Measurements from ENCODE around the gene FANCC. TPM values are rescaled to one million over a fixed set of nuclear protein-coding genes. Genes with fewer than 3 reads are reported as not detected.
A peak's percentile ranks its signal among the peaks of the same experiment; 100 is the strongest.

Gene FANCC
- total and polyA plus RNA-seq, 2 of the 13 experiments (the other 11 are each of a cell fraction or from before 2014, with no cell fraction given): 7.4 to 8.6 TPM

- TF ChIP-seq ZNF597 (CRISPR knock-in tag; IDR thresholded peaks at IDR 0.05): no peak
- TF ChIP-seq DNMT3B (CRISPR knock-in tag; conservative IDR thresholded peaks at IDR 0.05): no peak
- no peak for TF ChIP-seq EHMT2 (IDR thresholded peaks at IDR 0.05; ENCODE audit: borderline replicate concordance, low read depth, low read length)
- TF ChIP-seq SMC3 (IDR thresholded peaks at IDR 0.05; ENCODE audit: low read length): peak; percentile 65; the same call in 1 of the 2 replicates
- TF ChIP-seq KDM5B (CRISPR knock-in tag; IDR thresholded peaks at IDR 0.05; ENCODE audit: borderline replicate concordance): no peak
- TF ChIP-seq E2F1 (CRISPR knock-in tag; IDR thresholded peaks at IDR 0.05): no peak
- TF ChIP-seq CHD2 (IDR thresholded peaks at IDR 0.05; ENCODE audit: low read depth, low read length): no peak
- TF ChIP-seq MIXL1 (CRISPR knock-in tag; IDR thresholded peaks at IDR 0.05): 0 out of 2 replicates have a peak, but pooled peaks have one; percentile 34
- TF ChIP-seq THRA (CRISPR knock-in tag; IDR thresholded peaks at IDR 0.05; ENCODE audit: borderline replicate concordance): no peak
- TF ChIP-seq KDM1A (CRISPR knock-in tag; IDR thresholded peaks at IDR 0.05): no peak
- TF ChIP-seq RBAK (CRISPR knock-in tag; IDR thresholded peaks at IDR 0.05): no peak
- TF ChIP-seq HOXA9 (CRISPR knock-in tag; IDR thresholded peaks at IDR 0.05; ENCODE audit: borderline replicate concordance): no peak
- TF ChIP-seq U2AF2 (IDR thresholded peaks at IDR 0.05; ENCODE audit: low read depth, low read length): no peak
- no peak for TF ChIP-seq ZNF619 (CRISPR knock-in tag; IDR thresholded peaks at IDR 0.05)
- no peak for TF ChIP-seq CEBPG (CRISPR knock-in tag; IDR thresholded peaks at IDR 0.05)
- no peak for TF ChIP-seq TFAP4 (IDR thresholded peaks at IDR 0.05; ENCODE audit: borderline replicate concordance, low read depth)
- TF ChIP-seq GPN1 (CRISPR knock-in tag; IDR thresholded peaks at IDR 0.05; ENCODE audit: borderline replicate concordance): no peak
- TF ChIP-seq ZC3H4 (CRISPR knock-in tag; IDR thresholded peaks at IDR 0.05; ENCODE audit: borderline replicate concordance): no peak
- no peak for TF ChIP-seq ZNF329 (CRISPR knock-in tag; IDR thresholded peaks at IDR 0.05; ENCODE audit: low read depth)
- TF ChIP-seq ONECUT2 (CRISPR knock-in tag; IDR thresholded peaks at IDR 0.05): no peak
- TF ChIP-seq ZNF33A (CRISPR knock-in tag; IDR thresholded peaks at IDR 0.05; ENCODE audit: borderline replicate concordance): peak; percentile 46; the same call in 1 of the 2 replicates
- TF ChIP-seq DMAP1 (CRISPR knock-in tag; IDR thresholded peaks at IDR 0.05): no peak
- no peak for TF ChIP-seq SKI (IDR thresholded peaks at IDR 0.05; ENCODE audit: partially characterized antibody)
- no peak for TF ChIP-seq NKX3-1 (CRISPR knock-in tag; IDR thresholded peaks at IDR 0.05)
- TF ChIP-seq ZNF530 (CRISPR knock-in tag; IDR thresholded peaks at IDR 0.05; ENCODE audit: low read depth): no peak
- TF ChIP-seq XRCC5 (optimal IDR thresholded peaks at IDR 0.05; ENCODE audit: low read length): peak; percentile 21
- TF ChIP-seq ZNF780A (CRISPR knock-in tag; IDR thresholded peaks at IDR 0.05): no peak
- no peak; the same call in 1 of the 2 replicates for TF ChIP-seq HHEX (CRISPR knock-in tag; IDR thresholded peaks at IDR 0.05)
- TF ChIP-seq RFX3 (CRISPR knock-in tag; IDR thresholded peaks at IDR 0.05): no peak
Observed at GRCh38 chr9:95131023-95131943, 186.2 kb downstream of the FANCC start (continued).
